Activated CD8-positive, alpha-beta T cell treated with anti-CD3 and anti-CD28 coated beads for 36 hours (primary cell): ENCODE data around the gene SNX32. TPM values are rescaled to one million over a fixed set of nuclear protein-coding genes. Genes with fewer than 3 reads are reported as not detected.

Source experiments
- ATAC-seq: fragments of 200-7000 bp; cut with Tn5 transposase; one replicate; pipeline ENCODE4 v1.10.0; 2021; ENCODE audit warnings: mild to moderate bottlenecking, moderate library complexity
- CTCF ChIA-PET: fragments of 350-600 bp; sonication (Branson Sonifier 250); formaldehyde crosslinking; loops from one replicate; lab custom pipeline; 2021; ENCODE audit warnings: antibody characterized with exemption; lab: Charles Lee
- POLR2A ChIA-PET: fragments of 350-600 bp; sonication (Branson Sonifier 250); formaldehyde crosslinking; loops from one replicate; lab custom pipeline; 2021; ENCODE audit warnings: antibody characterized with exemption; lab: Charles Lee
- DNase-seq: peaks from one replicate; pipeline ENCODE4 v3.0.0-alpha.2; 2020
- H3K27ac Mint-ChIP-seq: one replicate; pipeline ENCODE4 v1.8.0; 2021; ENCODE audit warnings: mild to moderate bottlenecking, mixed read lengths
- H3K27me3 Mint-ChIP-seq: one replicate; pipeline ENCODE4 v1.8.0; 2021; ENCODE audit warnings: mixed read lengths
- H3K36me3 Mint-ChIP-seq: one replicate; pipeline ENCODE4 v1.8.0; 2021; ENCODE audit warnings: low read depth, mixed read lengths
- H3K4me1 Mint-ChIP-seq: one replicate; pipeline ENCODE4 v1.8.0; 2021; ENCODE audit warnings: low read depth, mixed read lengths
- H3K4me3 Mint-ChIP-seq: one replicate; pipeline ENCODE4 v1.8.0; 2021; ENCODE audit warnings: mild to moderate bottlenecking, moderate library complexity, mixed read lengths
- H3K9me3 Mint-ChIP-seq: one replicate; pipeline ENCODE4 v1.8.0; 2021; ENCODE audit warnings: mixed read lengths
- intact Hi-C: fragments of 100-400 bp; cut with micrococcal nuclease; formaldehyde crosslinking; loops from one replicate; pipeline ENCODE4 v1.10.0; 2022
- total RNA-seq, 2 experiments: library from RNA; stranded (reverse); gene quantifications; one replicate each; pipeline ENCODE4 v1.2.3, GENCODE V29; 2021
- TF ChIP-seq, protein P1 (sequence below): fragments of 200-600 bp; IDR thresholded peaks from one replicate; pipeline ENCODE4 v1.8.0; 2022; ENCODE audit warnings: antibody characterized with exemption, mild to moderate bottlenecking

Gene SNX32
- total RNA-seq, 2 experiments from 2014 or later: 1.6 to 2.1 TPM

DNA sequence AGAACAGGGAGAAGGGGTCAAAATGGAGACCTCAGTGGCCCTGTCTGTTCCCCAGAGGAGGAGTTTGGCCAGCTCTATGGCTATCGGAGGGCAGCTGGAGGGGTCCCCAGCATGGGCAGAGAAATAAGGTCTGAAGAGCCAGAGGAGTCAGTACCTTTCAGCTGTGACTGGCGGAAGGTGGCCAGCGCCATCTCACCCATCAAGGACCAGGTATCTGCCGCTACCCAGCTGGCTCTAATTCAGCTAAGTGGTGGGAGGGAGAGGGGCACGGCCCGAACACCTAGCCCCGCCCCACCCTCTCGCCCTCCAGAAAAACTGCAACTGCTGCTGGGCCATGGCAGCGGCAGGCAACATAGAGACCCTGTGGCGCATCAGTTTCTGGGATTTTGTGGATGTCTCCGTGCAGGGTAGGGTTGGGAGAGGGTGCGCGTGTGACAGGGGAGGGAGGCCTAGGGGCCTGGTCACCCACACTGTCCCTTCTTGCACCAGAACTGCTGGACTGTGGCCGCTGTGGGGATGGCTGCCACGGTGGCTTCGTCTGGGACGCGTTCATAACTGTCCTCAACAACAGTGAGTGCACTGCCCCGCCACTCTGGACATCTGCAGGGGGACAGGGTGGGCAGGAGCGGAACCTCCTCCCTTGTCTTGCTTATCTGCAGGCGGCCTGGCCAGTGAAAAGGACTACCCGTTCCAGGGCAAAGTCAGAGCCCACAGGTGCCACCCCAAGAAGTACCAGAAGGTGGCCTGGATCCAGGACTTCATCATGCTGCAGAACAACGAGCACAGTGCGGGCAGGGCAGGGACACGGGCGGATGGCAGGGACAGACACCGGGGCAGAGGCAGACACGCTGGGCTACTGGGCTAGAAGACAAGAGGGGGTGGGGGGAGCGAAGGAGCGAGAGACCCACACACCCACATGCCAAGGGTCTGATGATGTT lies 48.6 kb downstream of the SNX32 start:
- POLR2A ChIA-PET: interaction anchor here (1.1 to 28.1 kb wide), 2 partner anchors 22 to 36 kb away, joined by 3 to 560 read pairs; partner anchors contain the start of genes CFL1, EFEMP2 and MUS81
- CTCF ChIA-PET: interaction anchor here (0.8 to 10.5 kb wide), 5 partner anchors 6 to 106 kb away, joined by 3 to 283 read pairs (median 5); partner anchors contain the start of genes CCDC85B, CFL1, FIBP and MUS81
- intact Hi-C loops: no loop called here
- H3K27me3 Mint-ChIP-seq: no peaks in the 10 kb centered on the region
- DNase-seq (no peak), ATAC-seq (no peak)
- H3K27ac Mint-ChIP-seq: no peak overlapping the region
- no peaks in the 10 kb centered on the region for H3K9me3 Mint-ChIP-seq
- peaks cover 28% of the 10 kb centered on the region for H3K36me3 Mint-ChIP-seq
- H3K4me3 Mint-ChIP-seq: peak overlapping the region; percentile 2
- peaks cover 61% of the 10 kb centered on the region for H3K4me1 Mint-ChIP-seq
- TF ChIP-seq, protein P1, sequence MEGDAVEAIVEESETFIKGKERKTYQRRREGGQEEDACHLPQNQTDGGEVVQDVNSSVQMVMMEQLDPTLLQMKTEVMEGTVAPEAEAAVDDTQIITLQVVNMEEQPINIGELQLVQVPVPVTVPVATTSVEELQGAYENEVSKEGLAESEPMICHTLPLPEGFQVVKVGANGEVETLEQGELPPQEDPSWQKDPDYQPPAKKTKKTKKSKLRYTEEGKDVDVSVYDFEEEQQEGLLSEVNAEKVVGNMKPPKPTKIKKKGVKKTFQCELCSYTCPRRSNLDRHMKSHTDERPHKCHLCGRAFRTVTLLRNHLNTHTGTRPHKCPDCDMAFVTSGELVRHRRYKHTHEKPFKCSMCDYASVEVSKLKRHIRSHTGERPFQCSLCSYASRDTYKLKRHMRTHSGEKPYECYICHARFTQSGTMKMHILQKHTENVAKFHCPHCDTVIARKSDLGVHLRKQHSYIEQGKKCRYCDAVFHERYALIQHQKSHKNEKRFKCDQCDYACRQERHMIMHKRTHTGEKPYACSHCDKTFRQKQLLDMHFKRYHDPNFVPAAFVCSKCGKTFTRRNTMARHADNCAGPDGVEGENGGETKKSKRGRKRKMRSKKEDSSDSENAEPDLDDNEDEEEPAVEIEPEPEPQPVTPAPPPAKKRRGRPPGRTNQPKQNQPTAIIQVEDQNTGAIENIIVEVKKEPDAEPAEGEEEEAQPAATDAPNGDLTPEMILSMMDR: no peak

GRCh38 chr11:65883058-65883761 lies 49.4 kb downstream of the SNX32 start:
- Mint-ChIP-seq H3K27ac (peak overlapping the region; percentile 57), H3K9me3 (no peaks in the 10 kb centered on the region), H3K36me3 (peaks cover 32% of the 10 kb centered on the region), H3K27me3 (no peaks in the 10 kb centered on the region), H3K4me3 (no peak overlapping the region), H3K4me1 (peaks cover 57% of the 10 kb centered on the region)
- no peak for DNase-seq
- ATAC-seq: no peak
- ChIA-PET POLR2A (interaction anchor here (1.9 to 28.1 kb wide), 3 partner anchors 16 to 89 kb away, joined by 7 to 560 read pairs (median 7); partner anchors contain the start of genes CFL1, EFEMP2 and MUS81), CTCF (interaction anchor here (1.2 to 10.5 kb wide), 18 partner anchors 12 to 171 kb away, joined by 3 to 283 read pairs (median 12); partner anchors contain the start of genes BANF1, CFL1, EFEMP2 and EIF1AD)
- intact Hi-C loops: no loop called here
- TF ChIP-seq, protein P1: no peak

- DNase-seq: no peak
- ChIA-PET CTCF (interaction anchor here (0.6 to 10.5 kb wide), 55 partner anchors 7 to 277 kb away, joined by 3 to 283 read pairs (median 7); partner anchors contain the start of genes BANF1, C11orf68, CFL1 and CST6), POLR2A (interaction anchor here (0.6 to 28.1 kb wide), 9 partner anchors 7 to 185 kb away, joined by 3 to 560 read pairs (median 5); partner anchors contain the start of genes CFL1, EFEMP2, FOSL1 and KAT5)
- Mint-ChIP-seq H3K27ac (peak overlapping the region; percentile 77), H3K4me3 (no peak overlapping the region), H3K36me3 (peaks cover 33% of the 10 kb centered on the region), H3K27me3 (no peaks in the 10 kb centered on the region), H3K4me1 (peaks cover 52% of the 10 kb centered on the region), H3K9me3 (no peaks in the 10 kb centered on the region)
- TF ChIP-seq, protein P1: no peak
- ATAC-seq: no peak
- intact Hi-C loops: no loop called here
Observed at GRCh38 chr11:65883786-65884715, 50.3 kb downstream of the SNX32 start.

GRCh38 chr11:65884716-65885092 lies 50.9 kb downstream of the SNX32 start:
- peaks cover 33% of the 10 kb centered on the region for H3K36me3 Mint-ChIP-seq

More at GRCh38 chr11:65884716-65885092, 50.9 kb downstream of the SNX32 start:
- intact Hi-C loops: loop anchor here (5.0 kb wide), 2 partner anchors 43 to 103 kb away; no protein-coding TSS in a partner anchor
- H3K27me3 Mint-ChIP-seq: no peaks in the 10 kb centered on the region
- ChIA-PET CTCF (interaction anchor here (0.6 to 10.5 kb wide), 57 partner anchors 8 to 259 kb away, joined by 3 to 283 read pairs (median 7); partner anchors contain the start of genes BANF1, C11orf68, CFL1 and CST6), POLR2A (interaction anchor here (0.6 to 28.1 kb wide), 10 partner anchors 8 to 184 kb away, joined by 3 to 560 read pairs (median 6); partner anchors contain the start of genes CFL1, EFEMP2, FOSL1 and KAT5)
- H3K9me3 Mint-ChIP-seq: no peaks in the 10 kb centered on the region
- peak overlapping the region; percentile 77 for H3K27ac Mint-ChIP-seq
- ATAC-seq (peak; percentile 52), DNase-seq (peak; percentile 86)
- no peak overlapping the region for H3K4me3 Mint-ChIP-seq
- TF ChIP-seq, protein P1: peak; percentile 99
- H3K4me1 Mint-ChIP-seq: peaks cover 51% of the 10 kb centered on the region
